ACHN (cell line): ENCODE results near the gene AK6.
A peak's percentile ranks its signal among the peaks of the same experiment; 100 is the strongest.
"Not testable (repeated sequence)": the region's sequence is repeated elsewhere in the genome, so short reads cannot be mapped to it uniquely, and the experiment has no call there.

Experiments
- DNase-seq: peaks from one replicate; pipeline ENCODE4 v3.0.0-alpha.2; 2015
- in situ Hi-C: cut with HindIII; loops from 2 replicates; pipeline ENCODE4 v1.10.0; 2017; ENCODE audit warnings: low sequenced_read_pairs, low pct_ligation_motif_present, low pct_unique_long_range_greater_than_20kb

Gene AK6

GRCh38 chr5:69369340-69370121 is at the start of gene AK6, which contains the start of the genes RAD17 and TAF9:
Gene AK6 (minus strand): TSS chr5:69369520. CDS start chr5:69369490, 30 bp downstream.
Gene RAD17 (plus strand): TSS chr5:69369818. CDS start chr5:69372209, 2,391 bp downstream.
Gene TAF9 (minus strand): TSS chr5:69369520. CDS start chr5:69365737, 3,783 bp downstream.
- DNase-seq = peak; percentile 85
- in situ Hi-C loops = loop anchor here (25.0 kb wide), 1 partner anchor 107 kb away; no protein-coding TSS in a partner anchor

GRCh38 chr5:69418554-69418953 is 49.2 kb upstream of the AK6 start:
- DNase-seq = no peak
- in situ Hi-C loops = no loop called here

- DNase-seq = no peak
- in situ Hi-C loops = no loop called here
Observed at GRCh38 chr5:69416699-69417098, 47.4 kb upstream of the AK6 start.

GRCh38 chr5:69416180-69416579 is 46.9 kb upstream of the AK6 start:
- in situ Hi-C loops = no loop called here
- DNase-seq = no peak

GRCh38 chr5:69415584-69415958 is 46.3 kb upstream of the AK6 start:
- in situ Hi-C loops = no loop called here
- no peak for DNase-seq

GRCh38 chr5:69414885-69415583 is 45.7 kb upstream of the AK6 start, which contains the start of gene MARVELD2:
Gene MARVELD2 (plus strand): TSS chr5:69415116. CDS start chr5:69419386, 4,270 bp downstream.
- peak; percentile 69 for DNase-seq
- in situ Hi-C loops = no loop called here

GRCh38 chr5:69404659-69405330 is 35.5 kb upstream of the AK6 start:
- DNase-seq = no peak
- in situ Hi-C loops = no loop called here

- in situ Hi-C loops = no loop called here
- no peak for DNase-seq
Observed at GRCh38 chr5:69378376-69378775, 9.1 kb upstream of the AK6 start.

- in situ Hi-C loops = loop anchor here (25.0 kb wide), 1 partner anchor 113 kb away; no protein-coding TSS in a partner anchor
- DNase-seq = no peak
Observed at GRCh38 chr5:69374911-69375446, 5.7 kb upstream of the AK6 start.

GRCh38 chr5:69372394-69372793 is 3.1 kb upstream of the AK6 start:
- in situ Hi-C loops = loop anchor here (25.0 kb wide), 1 partner anchor 110 kb away; no protein-coding TSS in a partner anchor
- peak; percentile 7 for DNase-seq

GRCh38 chr5:69370335-69370734 is 1.0 kb upstream of the AK6 start:
- not testable (repeated sequence) for DNase-seq
- in situ Hi-C loops = loop anchor here (25.0 kb wide), 1 partner anchor 108 kb away; no protein-coding TSS in a partner anchor

- in situ Hi-C loops = loop anchor here (25.0 kb wide), 1 partner anchor 106 kb away; no protein-coding TSS in a partner anchor
- no peak for DNase-seq
Observed at GRCh38 chr5:69368458-69369339, 621 bp downstream of the AK6 start.

GRCh38 chr5:69367697-69368279 is 1.5 kb downstream of the AK6 start:
- in situ Hi-C loops = loop anchor here (25.0 kb wide), 1 partner anchor 105 kb away; no protein-coding TSS in a partner anchor
- no peak for DNase-seq

- no peak for DNase-seq
- in situ Hi-C loops = loop anchor here (25.0 kb wide), 1 partner anchor 103 kb away; no protein-coding TSS in a partner anchor
Observed at GRCh38 chr5:69364850-69365249, 4.5 kb downstream of the AK6 start.

GRCh38 chr5:69364414-69364813 is 4.9 kb downstream of the AK6 start:
- in situ Hi-C loops = loop anchor here (25.0 kb wide), 1 partner anchor 102 kb away; no protein-coding TSS in a partner anchor
- DNase-seq = peak; percentile 36

GRCh38 chr5:69360442-69360841 is 8.9 kb downstream of the AK6 start:
- in situ Hi-C loops = loop anchor here (25.0 kb wide), 1 partner anchor 98 kb away; no protein-coding TSS in a partner anchor
- DNase-seq = no peak

- in situ Hi-C loops = loop anchor here (25.0 kb wide), 1 partner anchor 97 kb away; no protein-coding TSS in a partner anchor
- no peak for DNase-seq
Observed at GRCh38 chr5:69359699-69360098, 9.6 kb downstream of the AK6 start.
